Measurements from ENCODE around the gene RHPN2. TPM values are rescaled to one million over a fixed set of nuclear protein-coding genes. Genes with fewer than 3 reads are reported as not detected.
A peak's percentile ranks its signal among the peaks of the same experiment; 100 is the strongest.

RHPN2 gene
- total and polyA plus RNA-seq, 2 of the 13 experiments (the other 11 are each of a cell fraction or from before 2014, with no cell fraction given) = 20.3 to 48.0 TPM

- TF ChIP-seq HNRNPLL (IDR thresholded peaks at IDR 0.05; ENCODE audit: low read depth, low read length, poor library complexity, severe bottlenecking) = peak; percentile 64
- TF ChIP-seq ESRRA (CRISPR knock-in tag; IDR thresholded peaks at IDR 0.05; ENCODE audit: low read depth) = 0 out of 2 replicates have a peak, but pooled peaks have one; percentile 19
- TF ChIP-seq, protein P1, sequence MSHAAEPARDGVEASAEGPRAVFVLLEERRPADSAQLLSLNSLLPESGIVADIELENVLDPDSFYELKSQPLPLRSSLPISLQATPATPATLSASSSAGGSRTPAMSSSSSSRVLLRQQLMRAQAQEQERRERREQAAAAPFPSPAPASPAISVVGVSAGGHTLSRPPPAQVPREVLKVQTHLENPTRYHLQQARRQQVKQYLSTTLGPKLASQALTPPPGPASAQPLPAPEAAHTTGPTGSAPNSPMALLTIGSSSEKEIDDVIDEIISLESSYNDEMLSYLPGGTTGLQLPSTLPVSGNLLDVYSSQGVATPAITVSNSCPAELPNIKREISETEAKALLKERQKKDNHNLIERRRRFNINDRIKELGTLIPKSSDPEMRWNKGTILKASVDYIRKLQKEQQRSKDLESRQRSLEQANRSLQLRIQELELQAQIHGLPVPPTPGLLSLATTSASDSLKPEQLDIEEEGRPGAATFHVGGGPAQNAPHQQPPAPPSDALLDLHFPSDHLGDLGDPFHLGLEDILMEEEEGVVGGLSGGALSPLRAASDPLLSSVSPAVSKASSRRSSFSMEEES (CRISPR knock-in tag; IDR thresholded peaks at IDR 0.05) = peak; percentile 34; the same call in 1 of the 2 replicates
- TF ChIP-seq NFE2L1 (CRISPR knock-in tag; IDR thresholded peaks at IDR 0.05; ENCODE audit: borderline replicate concordance) = 0 out of 2 replicates have a peak, but pooled peaks have one; percentile 26
- TF ChIP-seq ZNF136 (CRISPR knock-in tag; IDR thresholded peaks at IDR 0.05; ENCODE audit: low read depth) = 0 out of 2 replicates have a peak, but pooled peaks have one; percentile 59
- peak; percentile 49; the same call in 1 of the 2 replicates for TF ChIP-seq ZNF761 (CRISPR knock-in tag; conservative IDR thresholded peaks at IDR 0.05)
- peak; percentile 86 for TF ChIP-seq ZBTB25 (CRISPR knock-in tag; IDR thresholded peaks at IDR 0.05)
- peak; percentile 96 for TF ChIP-seq ARID4A (CRISPR knock-in tag; IDR thresholded peaks at IDR 0.05; ENCODE audit: borderline replicate concordance)
- TF ChIP-seq CBFB (CRISPR knock-in tag; IDR thresholded peaks at IDR 0.05) = peak; percentile 77; the same call in 1 of the 2 replicates
- peak; percentile 87 for TF ChIP-seq ZNF501 (CRISPR knock-in tag; IDR thresholded peaks at IDR 0.05)
- no peak for TF ChIP-seq ZNF780A (CRISPR knock-in tag; IDR thresholded peaks at IDR 0.05)
- peak; percentile 67 for TF ChIP-seq BCL6 (CRISPR knock-in tag; IDR thresholded peaks at IDR 0.05)
- peak; percentile 59; the same call in 1 of the 2 replicates for TF ChIP-seq NR2C2 (CRISPR knock-in tag; IDR thresholded peaks at IDR 0.05; ENCODE audit: borderline replicate concordance)
- TF ChIP-seq E2F5 (CRISPR knock-in tag; conservative IDR thresholded peaks at IDR 0.05) = peak; percentile 77
- TF ChIP-seq ZNF687 (CRISPR knock-in tag; IDR thresholded peaks at IDR 0.05) = peak; percentile 94
Measured at GRCh38 chr19:33080761-33081681, 16.3 kb upstream of the RHPN2 start, which contains the start of gene GPATCH1 (continued).

Measured in HepG2 (cell line).